PC-9 (cell line): ENCODE results near the gene ZNF423. TPM values are rescaled to one million over a fixed set of nuclear protein-coding genes. Genes with fewer than 3 reads are reported as not detected.

Source experiments
- BruUV-seq: library from RNA; stranded (reverse); fragments of 400-500 nt; replicated peaks from 2 replicates; lab custom pipeline; 2021; lab: Mats Ljungman, UMichigan
- CTCF ChIA-PET: fragments of 300-600 bp; sonication (Branson Sonifier 250); formaldehyde crosslinking; loops from one replicate; lab custom pipeline; 2022; ENCODE audit warnings: antibody characterized with exemption; lab: Charles Lee
- POLR2A ChIA-PET: fragments of 300-600 bp; sonication (Branson Sonifier 250); formaldehyde crosslinking; loops from one replicate; lab custom pipeline; 2022; ENCODE audit warnings: antibody characterized with exemption; ENCODE audit not compliant: unreplicated experiment; lab: Charles Lee
- DNase-seq, 2 experiments: peaks; one replicate each; pipeline versions ENCODE4 v3.0.0 to v3.0.0-alpha.2; 2015 to 2022; ENCODE audit warnings: mixed read lengths in 1 of 2
- H2AFZ ChIP-seq: fragments of 200-600 bp; sonication (generic); 2 replicates; pipeline ENCODE4 v1.8.1; 2017; ENCODE audit warnings: antibody characterized with exemption
- H3F3A ChIP-seq: fragments of 200-600 bp; sonication (generic); 2 replicates; pipeline ENCODE4 v1.8.1; 2017; ENCODE audit warnings: antibody characterized with exemption, mild to moderate bottlenecking, low read depth; ENCODE audit not compliant: insufficient read depth
- H3K27ac ChIP-seq: fragments of 200-600 bp; sonication (generic); 2 replicates; pipeline ENCODE4 v1.6.1; 2016; ENCODE audit warnings: mixed run types
- H3K27me3 ChIP-seq: fragments of 200-600 bp; sonication (generic); 2 replicates; pipeline ENCODE4 v1.6.1; 2016; ENCODE audit warnings: low read depth, mixed run types; ENCODE audit not compliant: insufficient read depth
- H3K36me3 ChIP-seq: fragments of 200-600 bp; sonication (generic); 2 replicates; pipeline ENCODE4 v1.6.1; 2016; ENCODE audit warnings: low read depth, mixed run types
- H3K4me1 ChIP-seq: fragments of 200-600 bp; sonication (generic); replicated peaks from 2 replicates; pipeline ENCODE4 v1.6.1; 2016; ENCODE audit warnings: mixed run types; ENCODE audit not compliant: insufficient read depth
- H3K4me2 ChIP-seq: fragments of 200-600 bp; sonication (generic); 2 replicates; pipeline ENCODE4 v1.6.1; 2017; ENCODE audit warnings: mixed run types
- H3K4me3 ChIP-seq: fragments of 200-600 bp; sonication (generic); 2 replicates; pipeline ENCODE4 v1.6.1; 2016; ENCODE audit warnings: mixed run types
- H3K79me2 ChIP-seq: fragments of 200-600 bp; sonication (generic); 2 replicates; pipeline ENCODE4 v1.6.1; 2017; ENCODE audit warnings: low read depth, mixed run types
- H3K9me2 ChIP-seq: fragments of 200-600 bp; sonication (generic); 2 replicates; pipeline ENCODE4 v1.8.1; 2017; ENCODE audit warnings: mild to moderate bottlenecking; ENCODE audit not compliant: insufficient read depth
- H3K9me3 ChIP-seq: fragments of 200-600 bp; sonication (generic); 2 replicates; pipeline ENCODE4 v1.8.1; 2016; ENCODE audit warnings: low read depth; ENCODE audit not compliant: insufficient read depth
- H4K20me1 ChIP-seq: fragments of 200-600 bp; sonication (generic); 2 replicates; pipeline ENCODE4 v1.8.1; 2017; ENCODE audit not compliant: insufficient read depth
- CTCF ChIP-seq: fragments of 200-600 bp; sonication (generic); conservative IDR thresholded peaks from 2 replicates; pipeline ENCODE4 v1.6.1; 2017; ENCODE audit warnings: mixed run types, antibody characterized with exemption, mild to moderate bottlenecking, moderate library complexity
- EZH2 ChIP-seq: fragments of 200-600 bp; sonication (generic); IDR thresholded peaks from 2 replicates; pipeline ENCODE4 v1.8.0; 2017; ENCODE audit warnings: antibody characterized with exemption, low read depth
- intact Hi-C: fragments of 100-400 bp; cut with micrococcal nuclease; formaldehyde crosslinking; loops from one replicate; pipeline ENCODE4 v1.10.0; 2022; ENCODE audit not compliant: unreplicated experiment
- total RNA-seq: library from RNA; stranded (reverse); gene quantifications from 2 replicates; pipeline ENCODE4 v1.2.3, GENCODE V29; 2021

ZNF423 gene
- total RNA-seq, 1 experiment from 2014 or later: not detected

GRCh38 chr16:49827805-49828438, 28.0 kb downstream of the ZNF423 start:
- Histone ChIP-seq H4K20me1 (no peaks in the 10 kb centered on the region), H3K36me3 (no peaks in the 10 kb centered on the region), H3K4me3 (no peak overlapping the region), H3K9me3 (no peaks in the 10 kb centered on the region), H3K79me2 (no peaks in the 10 kb centered on the region), H3F3A (no peaks in the 10 kb centered on the region), H3K4me1 (no peaks in the 10 kb centered on the region), H3K27ac (no peak overlapping the region), H3K9me2 (no peaks in the 10 kb centered on the region), H2AFZ (no peak overlapping the region), H3K27me3 (peaks cover 94% of the 10 kb centered on the region), H3K4me2 (no peak overlapping the region)
- intact Hi-C loops: no loop called here
- ChIA-PET POLR2A (no interaction called here), CTCF (no interaction called here)
- TF ChIP-seq EZH2 (no peak), CTCF (no peak)
- BruUV-seq: no TSS peak
- no peak for DNase-seq

GRCh38 chr16:49826515-49826914, 29.4 kb downstream of the ZNF423 start:
- intact Hi-C loops: no loop called here
- Histone ChIP-seq H3K4me3 (no peak overlapping the region), H3K9me3 (no peaks in the 10 kb centered on the region), H3K36me3 (no peaks in the 10 kb centered on the region), H2AFZ (no peak overlapping the region), H3K27ac (no peak overlapping the region), H3K4me1 (no peaks in the 10 kb centered on the region), H3K9me2 (no peaks in the 10 kb centered on the region), H3K27me3 (peaks cover 95% of the 10 kb centered on the region), H3K4me2 (no peak overlapping the region), H3F3A (no peaks in the 10 kb centered on the region), H4K20me1 (no peaks in the 10 kb centered on the region), H3K79me2 (no peaks in the 10 kb centered on the region)
- TF ChIP-seq CTCF: no peak
- TF ChIP-seq EZH2: no peak
- no TSS peak for BruUV-seq
- DNase-seq: no peak
- POLR2A ChIA-PET: no interaction called here
- CTCF ChIA-PET: no interaction called here

- H4K20me1 ChIP-seq: no peaks in the 10 kb centered on the region
- ChIA-PET POLR2A (no interaction called here), CTCF (no interaction called here)
- no peaks in the 10 kb centered on the region for H3K79me2 ChIP-seq
- H3K27me3 ChIP-seq: peaks cover 93% of the 10 kb centered on the region
- no peaks in the 10 kb centered on the region for H3K9me3 ChIP-seq
- H3K36me3 ChIP-seq: no peaks in the 10 kb centered on the region
- H3K27ac ChIP-seq: no peak overlapping the region
- intact Hi-C loops: no loop called here
- no peaks in the 10 kb centered on the region for H3K9me2 ChIP-seq
- no peak overlapping the region for H3K4me2 ChIP-seq
- no peak for DNase-seq
- H3K4me3 ChIP-seq: no peak overlapping the region
- H2AFZ ChIP-seq: no peak overlapping the region
- H3F3A ChIP-seq: no peaks in the 10 kb centered on the region
- no peaks in the 10 kb centered on the region for H3K4me1 ChIP-seq
- no peak for TF ChIP-seq CTCF
- TF ChIP-seq EZH2: no peak
- BruUV-seq: no TSS peak
Measured at GRCh38 chr16:49825041-49825440, 30.9 kb downstream of the ZNF423 start.
